Neural progenitor cell (in vitro differentiated cells): ENCODE measurements around the gene MAML3. TPM values are rescaled to one million over a fixed set of nuclear protein-coding genes. Genes with fewer than 3 reads are reported as not detected.

ENCODE experiments used
- DNase-seq: peaks from one replicate; pipeline ENCODE4 v3.0.0-alpha.2; 2016; ENCODE audit warnings: low spot score
- H2AFZ ChIP-seq: fragments of 200-600 bp; sonication (generic); replicated peaks from 2 replicates; pipeline ENCODE4 v1.6.1; 2016; ENCODE audit warnings: antibody characterized with exemption
- H3F3A ChIP-seq: fragments of 200-600 bp; sonication (generic); 2 replicates; pipeline ENCODE4 v1.6.1; 2016; ENCODE audit warnings: antibody characterized with exemption, low read depth
- H3K27ac ChIP-seq: fragments of 200-600 bp; sonication (generic); 2 replicates; pipeline ENCODE4 v1.5.1; 2016; ENCODE audit warnings: mild to moderate bottlenecking
- H3K27me3 ChIP-seq: fragments of 200-600 bp; sonication (generic); 2 replicates; pipeline ENCODE4 v1.6.1; 2016; ENCODE audit warnings: mild to moderate bottlenecking, moderate library complexity
- H3K36me3 ChIP-seq: fragments of 200-600 bp; sonication (generic); 2 replicates; pipeline ENCODE4 v1.5.1; 2016
- H3K4me1 ChIP-seq: fragments of 200-600 bp; sonication (generic); 2 replicates; pipeline ENCODE4 v1.6.1; 2016; ENCODE audit warnings: mixed run types
- H3K4me2 ChIP-seq: fragments of 200-600 bp; sonication (generic); 2 replicates; pipeline ENCODE4 v1.6.1; 2016
- H3K4me3 ChIP-seq: fragments of 200-600 bp; sonication (generic); 2 replicates; pipeline ENCODE4 v1.5.1; 2016
- H3K79me2 ChIP-seq: fragments of 200-600 bp; sonication (generic); 2 replicates; pipeline ENCODE4 v1.6.1; 2016; ENCODE audit warnings: low read depth
- H3K9ac ChIP-seq: fragments of 200-600 bp; sonication (generic); 2 replicates; pipeline ENCODE4 v1.6.1; 2016
- H3K9me3 ChIP-seq: fragments of 200-600 bp; sonication (generic); 2 replicates; pipeline ENCODE4 v1.5.1; 2016; ENCODE audit warnings: low read depth
- H4K20me1 ChIP-seq: fragments of 200-600 bp; sonication (generic); 2 replicates; pipeline ENCODE4 v1.6.1; 2016; ENCODE audit warnings: low read depth
- H3K27ac Mint-ChIP-seq: 3 replicates; pipeline ENCODE4 v1.8.0; 2021; ENCODE audit warnings: mixed read lengths
- H3K27me3 Mint-ChIP-seq: 2 replicates; pipeline ENCODE4 v1.8.0; 2022; ENCODE audit warnings: low read depth, mild to moderate bottlenecking, inconsistent platforms, moderate library complexity, mixed read lengths; ENCODE audit not compliant: insufficient read depth
- H3K36me3 Mint-ChIP-seq: 3 replicates; pipeline ENCODE4 v1.8.0; 2021; ENCODE audit warnings: mixed read lengths
- H3K4me1 Mint-ChIP-seq: 3 replicates; pipeline ENCODE4 v1.8.0; 2021; ENCODE audit warnings: mixed read lengths
- H3K4me3 Mint-ChIP-seq: 3 replicates; pipeline ENCODE4 v1.8.0; 2021; ENCODE audit warnings: mild to moderate bottlenecking, moderate library complexity, mixed read lengths
- H3K9me3 Mint-ChIP-seq: 3 replicates; pipeline ENCODE4 v1.8.0; 2020; ENCODE audit warnings: mixed read lengths
- EZH2 ChIP-seq: fragments of 200-600 bp; sonication (generic); IDR thresholded peaks from 2 replicates; pipeline ENCODE4 v1.6.1; 2017; ENCODE audit warnings: antibody characterized with exemption, mild to moderate bottlenecking, moderate library complexity
- EZH2phosphoT487 ChIP-seq: fragments of 200-600 bp; sonication (generic); IDR thresholded peaks from 2 replicates; pipeline ENCODE4 v1.6.1; 2017; ENCODE audit warnings: antibody characterized with exemption
- total RNA-seq: library from RNA; depleted of rRNA; stranded (reverse); fragments of >200 nt; gene quantifications from 2 replicates; pipeline ENCODE4 v1.2.3, GENCODE V29; 2015; ENCODE audit warnings: low replicate concordance
- TF ChIP-seq, protein P1 (sequence below): fragments of 200-600 bp; sonication (generic); IDR thresholded peaks from 2 replicates; pipeline ENCODE4 v1.5.1; 2017; ENCODE audit warnings: antibody characterized with exemption, mild to moderate bottlenecking

MAML3 gene
- total RNA-seq, 1 donor from 2014 or later, result 14.4 TPM

DNA sequence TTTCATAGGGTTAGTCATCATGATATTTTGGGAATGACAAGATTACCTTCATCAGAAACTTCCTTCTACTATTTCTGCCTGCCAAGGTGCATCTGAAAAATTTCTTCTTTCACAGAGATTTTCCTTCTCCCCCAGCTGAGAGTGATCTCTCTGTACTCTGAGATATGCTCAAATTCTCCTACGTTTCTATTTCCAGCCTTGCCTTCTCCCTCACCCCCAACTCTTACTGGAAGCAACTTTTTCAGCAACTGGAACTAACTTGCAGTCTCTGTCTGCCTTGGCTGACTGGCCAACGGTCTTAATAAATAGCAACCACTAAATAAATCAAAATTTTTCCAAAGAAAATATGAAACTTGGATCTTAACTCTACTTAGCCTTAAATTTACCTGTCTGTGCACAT, 122.3 kb downstream of the MAML3 start:
- Histone ChIP-seq H3K4me1 (peaks cover 11% of the 10 kb centered on the region), H3K9ac (no peak overlapping the region), H3F3A (no peaks in the 10 kb centered on the region), H3K27me3 (no peaks in the 10 kb centered on the region), H3K36me3 (no peaks in the 10 kb centered on the region), H3K9me3 (no peaks in the 10 kb centered on the region), H3K79me2 (no peaks in the 10 kb centered on the region), H3K4me3 (no peak overlapping the region), H4K20me1 (no peaks in the 10 kb centered on the region), H3K27ac (no peak overlapping the region), H3K4me2 (no peak overlapping the region), H2AFZ (no peak overlapping the region)
- H3K9me3 Mint-ChIP-seq, result no peaks in the 10 kb centered on the region
- no peak overlapping the region for H3K4me3 Mint-ChIP-seq
- DNase-seq, result no peak
- peaks cover 3% of the 10 kb centered on the region for H3K27me3 Mint-ChIP-seq
- no peaks in the 10 kb centered on the region for H3K36me3 Mint-ChIP-seq
- H3K4me1 Mint-ChIP-seq, result peaks cover 16% of the 10 kb centered on the region
- TF ChIP-seq EZH2phosphoT487 (no peak), EZH2 (no peak)
- TF ChIP-seq, protein P1, sequence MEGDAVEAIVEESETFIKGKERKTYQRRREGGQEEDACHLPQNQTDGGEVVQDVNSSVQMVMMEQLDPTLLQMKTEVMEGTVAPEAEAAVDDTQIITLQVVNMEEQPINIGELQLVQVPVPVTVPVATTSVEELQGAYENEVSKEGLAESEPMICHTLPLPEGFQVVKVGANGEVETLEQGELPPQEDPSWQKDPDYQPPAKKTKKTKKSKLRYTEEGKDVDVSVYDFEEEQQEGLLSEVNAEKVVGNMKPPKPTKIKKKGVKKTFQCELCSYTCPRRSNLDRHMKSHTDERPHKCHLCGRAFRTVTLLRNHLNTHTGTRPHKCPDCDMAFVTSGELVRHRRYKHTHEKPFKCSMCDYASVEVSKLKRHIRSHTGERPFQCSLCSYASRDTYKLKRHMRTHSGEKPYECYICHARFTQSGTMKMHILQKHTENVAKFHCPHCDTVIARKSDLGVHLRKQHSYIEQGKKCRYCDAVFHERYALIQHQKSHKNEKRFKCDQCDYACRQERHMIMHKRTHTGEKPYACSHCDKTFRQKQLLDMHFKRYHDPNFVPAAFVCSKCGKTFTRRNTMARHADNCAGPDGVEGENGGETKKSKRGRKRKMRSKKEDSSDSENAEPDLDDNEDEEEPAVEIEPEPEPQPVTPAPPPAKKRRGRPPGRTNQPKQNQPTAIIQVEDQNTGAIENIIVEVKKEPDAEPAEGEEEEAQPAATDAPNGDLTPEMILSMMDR, result no peak
- no peak overlapping the region for H3K27ac Mint-ChIP-seq

DNA sequence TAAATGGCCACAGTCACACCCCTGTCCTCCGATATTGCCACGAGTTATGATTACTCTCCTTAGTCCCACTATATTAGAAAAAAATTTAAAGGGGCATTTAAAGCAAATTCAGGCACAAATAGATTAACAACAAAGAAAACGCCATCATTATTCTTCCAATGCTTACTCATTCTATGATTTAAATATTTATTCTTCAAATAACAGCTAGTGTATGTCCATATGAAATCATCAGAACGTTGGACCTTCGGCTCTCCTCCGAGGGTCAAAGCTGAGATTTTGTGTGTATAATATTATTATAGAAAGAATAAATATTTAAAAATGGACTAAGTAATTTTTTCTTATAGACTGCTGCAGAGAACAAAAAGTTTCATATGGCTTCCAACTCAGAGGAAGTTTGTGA, 122.9 kb downstream of the MAML3 start:
- no peaks in the 10 kb centered on the region for H3K36me3 ChIP-seq
- H3F3A ChIP-seq, result no peaks in the 10 kb centered on the region
- H3K4me3 Mint-ChIP-seq, result no peak overlapping the region
- no peaks in the 10 kb centered on the region for H3K79me2 ChIP-seq
- H3K27me3 ChIP-seq, result no peaks in the 10 kb centered on the region
- no peaks in the 10 kb centered on the region for H4K20me1 ChIP-seq
- H3K4me3 ChIP-seq, result no peak overlapping the region
- no peak overlapping the region for H3K9ac ChIP-seq
- DNase-seq, result no peak
- no peaks in the 10 kb centered on the region for H3K9me3 Mint-ChIP-seq
- H3K4me1 ChIP-seq, result peaks cover 4% of the 10 kb centered on the region
- no peaks in the 10 kb centered on the region for H3K36me3 Mint-ChIP-seq
- H3K27ac Mint-ChIP-seq, result no peak overlapping the region
- H3K27ac ChIP-seq, result no peak overlapping the region
- peaks cover 10% of the 10 kb centered on the region for H3K4me1 Mint-ChIP-seq
- H3K27me3 Mint-ChIP-seq, result peaks cover 3% of the 10 kb centered on the region
- H2AFZ ChIP-seq, result no peak overlapping the region
- H3K9me3 ChIP-seq, result no peaks in the 10 kb centered on the region
- TF ChIP-seq, protein P1, result no peak
- TF ChIP-seq EZH2, result no peak
- TF ChIP-seq EZH2phosphoT487, result no peak
- H3K4me2 ChIP-seq, result no peak overlapping the region

DNA sequence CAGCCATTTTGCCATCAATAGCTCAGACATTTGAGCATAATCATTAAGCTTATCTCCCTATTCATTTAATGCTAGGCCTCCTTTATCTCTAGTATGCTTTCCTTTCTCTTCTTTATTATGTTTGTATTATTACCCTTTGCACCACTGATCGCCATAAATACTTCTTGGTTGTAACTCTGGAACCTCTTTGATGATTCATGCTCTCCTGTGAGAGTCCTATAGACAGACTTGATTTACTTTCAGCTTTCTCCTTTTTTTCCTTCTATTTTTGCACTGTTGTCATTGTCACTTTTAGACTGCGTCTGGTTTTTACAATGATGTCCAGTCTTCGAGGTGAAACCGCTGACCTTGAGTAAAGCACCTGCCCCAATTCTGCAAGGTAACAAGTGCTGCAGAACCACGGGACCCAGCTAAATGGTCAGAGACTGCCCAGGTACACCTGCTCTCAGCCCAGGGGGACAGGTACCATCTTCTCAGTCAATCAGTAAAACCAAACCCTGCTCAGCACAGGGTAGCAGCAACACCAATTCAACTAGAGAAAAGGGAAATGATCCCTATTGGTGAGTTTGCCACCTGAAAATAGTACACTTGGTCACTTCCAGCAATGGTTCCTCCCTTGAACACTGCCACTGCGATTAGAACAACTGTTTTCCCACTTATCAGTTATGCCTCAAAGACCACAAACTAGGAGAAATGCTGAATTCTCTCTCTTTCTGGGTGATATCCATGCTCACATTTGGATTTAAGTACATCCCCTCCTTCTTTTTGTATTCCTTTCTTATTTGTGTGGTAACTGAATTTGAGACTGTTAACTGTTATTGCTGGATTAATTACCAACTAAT, 125.1 kb downstream of the MAML3 start:
- no peak for DNase-seq
- H3K4me3 ChIP-seq, result no peak overlapping the region
- no peak overlapping the region for H3K27ac Mint-ChIP-seq
- H2AFZ ChIP-seq, result no peak overlapping the region
- H3K4me2 ChIP-seq, result no peak overlapping the region
- H3K9me3 ChIP-seq, result no peaks in the 10 kb centered on the region
- no peaks in the 10 kb centered on the region for H3K9me3 Mint-ChIP-seq
- no peaks in the 10 kb centered on the region for H3K36me3 ChIP-seq
- H3K27ac ChIP-seq, result no peak overlapping the region
- H3K9ac ChIP-seq, result no peak overlapping the region
- H3K4me1 Mint-ChIP-seq, result peaks cover 6% of the 10 kb centered on the region
- H3K79me2 ChIP-seq, result no peaks in the 10 kb centered on the region
- H3K27me3 ChIP-seq, result no peaks in the 10 kb centered on the region
- H3F3A ChIP-seq, result no peaks in the 10 kb centered on the region
- no peaks in the 10 kb centered on the region for H4K20me1 ChIP-seq
- H3K4me1 ChIP-seq, result no peaks in the 10 kb centered on the region
- H3K4me3 Mint-ChIP-seq, result no peak overlapping the region
- H3K27me3 Mint-ChIP-seq, result peaks cover 3% of the 10 kb centered on the region
- TF ChIP-seq EZH2phosphoT487, result no peak
- TF ChIP-seq, protein P1, result no peak
- TF ChIP-seq EZH2, result no peak
- H3K36me3 Mint-ChIP-seq, result no peaks in the 10 kb centered on the region
